Activated naive CD8-positive, alpha-beta T cell (primary cell): ENCODE results near the gene FUCA2.

Source experiments
- H3K27ac Mint-ChIP-seq: one replicate; pipeline ENCODE4 v1.8.0; 2021; ENCODE audit warnings: mixed read lengths
- H3K27me3 Mint-ChIP-seq: one replicate; pipeline ENCODE4 v1.8.0; 2021; ENCODE audit warnings: mixed read lengths
- H3K36me3 Mint-ChIP-seq: one replicate; pipeline ENCODE4 v1.8.0; 2021; ENCODE audit warnings: mixed read lengths
- H3K4me1 Mint-ChIP-seq: one replicate; pipeline ENCODE4 v1.8.0; 2021; ENCODE audit warnings: low read depth, mixed read lengths
- H3K4me3 Mint-ChIP-seq: one replicate; pipeline ENCODE4 v1.8.0; 2021; ENCODE audit warnings: mild to moderate bottlenecking, mixed read lengths
- H3K9me3 Mint-ChIP-seq: one replicate; pipeline ENCODE4 v1.8.0; 2021; ENCODE audit warnings: low read depth, mixed read lengths

The FUCA2 gene

GRCh38 chr6:143543435-143543834 is 31.9 kb upstream of the FUCA2 start:
- H3K4me3 Mint-ChIP-seq, result no peak overlapping the region
- H3K4me1 Mint-ChIP-seq, result peaks cover 33% of the 10 kb centered on the region
- H3K27me3 Mint-ChIP-seq, result no peaks in the 10 kb centered on the region
- no peaks in the 10 kb centered on the region for H3K9me3 Mint-ChIP-seq
- no peak overlapping the region for H3K27ac Mint-ChIP-seq
- peaks cover 3% of the 10 kb centered on the region for H3K36me3 Mint-ChIP-seq

DNA sequence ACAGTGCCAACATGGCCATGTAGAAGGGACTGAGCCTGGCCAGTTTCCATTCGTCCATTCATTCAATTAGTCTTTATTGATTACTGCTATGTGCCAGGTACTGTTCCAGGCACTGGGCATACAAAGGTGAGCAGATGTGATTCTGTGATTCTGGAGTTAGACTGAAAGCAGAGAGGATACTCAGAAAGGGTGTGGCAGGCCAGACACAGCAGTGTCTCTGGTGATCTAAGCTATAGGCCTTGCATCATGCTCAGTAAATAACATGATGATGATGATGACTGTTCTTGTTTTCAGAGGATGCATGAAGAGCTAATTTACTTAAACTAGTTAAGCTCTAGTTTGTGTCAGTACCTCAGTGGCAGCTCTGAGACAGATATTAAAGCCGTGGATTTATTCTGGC is 31.4 kb upstream of the FUCA2 start:
- Mint-ChIP-seq H3K4me1 (peaks cover 38% of the 10 kb centered on the region), H3K4me3 (no peak overlapping the region), H3K36me3 (peaks cover 3% of the 10 kb centered on the region), H3K27me3 (no peaks in the 10 kb centered on the region), H3K27ac (no peak overlapping the region), H3K9me3 (no peaks in the 10 kb centered on the region)

DNA sequence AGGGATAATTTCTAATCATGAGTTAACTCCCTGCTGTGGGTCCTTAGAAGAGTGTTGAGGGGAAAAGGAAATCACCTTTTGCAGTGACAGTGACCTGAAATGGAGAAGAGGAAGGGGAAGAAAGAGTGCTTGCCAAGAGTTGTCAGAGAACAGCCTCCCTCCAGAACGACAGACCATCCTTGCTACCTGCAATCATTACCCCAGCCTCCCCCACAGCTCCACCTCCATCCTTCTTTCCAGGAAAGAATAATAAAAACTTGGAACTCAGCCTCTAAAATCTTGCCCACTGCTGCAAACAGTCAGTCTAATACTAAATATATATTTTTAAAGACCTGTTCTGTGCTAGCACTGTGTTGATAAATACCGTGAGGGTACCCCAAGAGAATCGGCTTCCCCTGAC is 28.7 kb upstream of the FUCA2 start:
- Mint-ChIP-seq H3K27ac (no peak overlapping the region), H3K4me3 (no peak overlapping the region), H3K36me3 (no peaks in the 10 kb centered on the region), H3K27me3 (peaks cover 2% of the 10 kb centered on the region), H3K9me3 (no peaks in the 10 kb centered on the region), H3K4me1 (peaks cover 28% of the 10 kb centered on the region)

DNA sequence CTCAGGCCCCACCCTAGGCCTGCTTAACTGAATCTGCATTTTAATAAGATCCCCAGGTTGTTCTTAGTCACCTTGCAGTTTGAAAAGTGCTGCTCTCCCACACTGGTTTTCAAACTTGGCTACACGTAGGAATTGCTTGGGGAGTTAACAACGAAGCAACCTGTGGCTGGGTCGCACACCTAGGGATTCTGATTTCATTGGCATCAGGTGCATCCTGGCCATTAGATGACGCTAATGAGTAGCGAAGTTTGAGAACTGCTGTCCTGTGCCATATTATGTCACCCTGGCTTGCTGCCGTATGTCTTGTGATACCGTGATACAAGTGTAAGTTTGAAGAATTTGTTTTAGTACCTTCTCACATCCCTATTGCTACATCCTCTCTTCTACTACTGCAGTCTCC is 28.2 kb upstream of the FUCA2 start:
- H3K27ac Mint-ChIP-seq, result no peak overlapping the region
- H3K4me3 Mint-ChIP-seq, result no peak overlapping the region
- no peaks in the 10 kb centered on the region for H3K36me3 Mint-ChIP-seq
- peaks cover 26% of the 10 kb centered on the region for H3K4me1 Mint-ChIP-seq
- no peaks in the 10 kb centered on the region for H3K9me3 Mint-ChIP-seq
- H3K27me3 Mint-ChIP-seq, result peaks cover 2% of the 10 kb centered on the region

GRCh38 chr6:143539106-143539505 is 27.6 kb upstream of the FUCA2 start:
- H3K4me1 Mint-ChIP-seq, result peaks cover 22% of the 10 kb centered on the region
- H3K4me3 Mint-ChIP-seq, result peak overlapping the region; percentile 80
- peak overlapping the region; percentile 16 for H3K27ac Mint-ChIP-seq
- no peaks in the 10 kb centered on the region for H3K36me3 Mint-ChIP-seq
- peaks cover 2% of the 10 kb centered on the region for H3K27me3 Mint-ChIP-seq
- H3K9me3 Mint-ChIP-seq, result no peaks in the 10 kb centered on the region

- H3K4me3 Mint-ChIP-seq, result peak overlapping the region; percentile 80
- no peaks in the 10 kb centered on the region for H3K36me3 Mint-ChIP-seq
- peaks cover 2% of the 10 kb centered on the region for H3K27me3 Mint-ChIP-seq
- H3K4me1 Mint-ChIP-seq, result peaks cover 18% of the 10 kb centered on the region
- no peaks in the 10 kb centered on the region for H3K9me3 Mint-ChIP-seq
- H3K27ac Mint-ChIP-seq, result no peak overlapping the region
These were observed 26.9 kb upstream of the FUCA2 start for GRCh38 chr6:143538374-143538773.

DNA sequence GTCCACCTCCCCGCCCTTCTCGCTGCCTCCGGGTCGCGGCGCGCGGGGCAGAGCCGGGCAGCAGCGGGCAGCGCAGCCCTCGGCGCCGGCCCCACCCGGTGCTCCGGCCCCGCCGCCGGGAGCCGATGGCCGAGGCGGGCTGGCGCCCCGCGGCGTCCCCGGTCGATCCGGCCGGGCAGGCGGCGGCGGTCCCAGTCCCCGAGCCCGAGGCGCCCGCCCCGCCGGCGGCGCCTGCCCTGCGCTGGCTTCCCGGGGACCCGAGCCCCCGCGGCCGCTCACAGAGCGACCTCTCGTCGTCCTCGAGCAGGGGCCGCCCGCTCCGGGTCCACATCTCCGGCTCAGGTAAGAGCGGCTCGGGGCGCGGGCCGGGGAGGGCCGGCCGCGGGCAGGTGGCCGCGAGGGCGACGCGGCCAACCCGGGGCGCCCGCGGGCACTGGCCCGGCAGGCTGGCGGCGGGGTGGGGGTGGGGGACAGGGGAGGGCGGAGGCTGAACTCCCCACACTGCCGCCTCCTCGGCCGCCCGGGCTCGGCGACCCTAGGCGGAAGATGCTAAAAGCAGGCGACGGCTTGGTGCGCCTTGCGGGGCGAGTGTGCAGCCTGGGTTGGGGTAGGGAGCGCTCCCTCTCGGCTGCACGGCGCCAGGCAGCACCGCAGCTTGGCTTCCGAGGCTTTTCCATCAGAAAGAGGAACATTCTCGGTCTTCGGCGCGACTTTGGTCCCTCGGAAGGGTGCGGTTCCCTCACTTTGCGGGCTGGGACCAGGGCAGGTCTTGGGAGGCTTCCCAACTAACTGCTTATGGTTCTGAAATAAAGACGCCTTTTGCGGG is 25.6 kb upstream of the FUCA2 start:
- H3K9me3 Mint-ChIP-seq, result no peaks in the 10 kb centered on the region
- peaks cover 17% of the 10 kb centered on the region for H3K4me1 Mint-ChIP-seq
- peak overlapping the region; percentile 80 for H3K4me3 Mint-ChIP-seq
- no peaks in the 10 kb centered on the region for H3K36me3 Mint-ChIP-seq
- H3K27me3 Mint-ChIP-seq, result peaks cover 2% of the 10 kb centered on the region
- peak overlapping the region; percentile 10 for H3K27ac Mint-ChIP-seq

GRCh38 chr6:143536461-143536865 is 24.9 kb upstream of the FUCA2 start:
- Mint-ChIP-seq H3K27ac (peak overlapping the region; percentile 41), H3K27me3 (peaks cover 2% of the 10 kb centered on the region), H3K36me3 (no peaks in the 10 kb centered on the region), H3K4me3 (peak overlapping the region; percentile 86), H3K4me1 (peaks cover 17% of the 10 kb centered on the region), H3K9me3 (no peaks in the 10 kb centered on the region)

GRCh38 chr6:143535189-143535614 is 23.7 kb upstream of the FUCA2 start:
- H3K27me3 Mint-ChIP-seq, result peaks cover 2% of the 10 kb centered on the region
- peak overlapping the region; percentile 86 for H3K4me3 Mint-ChIP-seq
- no peak overlapping the region for H3K27ac Mint-ChIP-seq
- H3K4me1 Mint-ChIP-seq, result peaks cover 13% of the 10 kb centered on the region
- no peaks in the 10 kb centered on the region for H3K36me3 Mint-ChIP-seq
- H3K9me3 Mint-ChIP-seq, result no peaks in the 10 kb centered on the region

DNA sequence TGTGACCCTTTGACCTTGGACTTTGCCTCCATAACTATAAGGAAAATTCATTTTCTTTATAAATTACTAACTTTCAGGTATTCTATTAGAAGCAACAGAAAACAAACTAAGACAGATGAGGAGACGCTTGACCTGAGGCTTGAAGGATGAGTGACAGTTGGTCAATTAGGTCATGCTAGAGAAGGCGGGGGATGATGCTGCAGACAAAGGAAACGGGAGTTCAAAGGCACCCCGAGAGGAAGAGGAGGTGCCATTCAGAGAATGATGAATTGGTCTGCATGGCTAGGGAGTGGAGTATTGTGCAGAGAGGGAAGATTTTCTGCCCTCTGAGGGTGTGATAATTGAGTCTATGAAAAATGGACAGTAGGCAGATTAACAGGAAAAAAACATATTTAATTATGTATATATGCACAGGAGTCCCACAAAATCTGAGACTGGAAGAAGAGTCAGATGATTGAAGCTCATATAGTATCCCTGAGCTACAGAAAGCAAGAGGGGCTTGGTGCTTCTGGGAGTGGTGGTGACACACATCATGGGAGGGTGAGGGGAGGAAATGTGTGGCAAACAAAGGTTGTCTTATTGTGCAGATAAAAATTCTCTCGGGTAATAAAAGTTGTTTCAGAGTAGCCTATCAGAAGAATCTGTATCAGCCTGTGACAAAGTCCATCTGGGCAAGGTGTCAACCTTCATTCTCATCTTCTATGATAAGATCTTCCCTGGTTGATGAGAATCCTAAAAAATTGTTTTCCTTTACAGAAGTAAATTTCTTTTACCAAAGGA is 20.4 kb upstream of the FUCA2 start:
- no peak overlapping the region for H3K4me3 Mint-ChIP-seq
- H3K4me1 Mint-ChIP-seq, result peaks cover 18% of the 10 kb centered on the region
- H3K27me3 Mint-ChIP-seq, result peaks cover 2% of the 10 kb centered on the region
- H3K9me3 Mint-ChIP-seq, result no peaks in the 10 kb centered on the region
- H3K27ac Mint-ChIP-seq, result no peak overlapping the region
- H3K36me3 Mint-ChIP-seq, result no peaks in the 10 kb centered on the region

- no peaks in the 10 kb centered on the region for H3K36me3 Mint-ChIP-seq
- H3K4me3 Mint-ChIP-seq, result no peak overlapping the region
- peaks cover 12% of the 10 kb centered on the region for H3K4me1 Mint-ChIP-seq
- H3K27me3 Mint-ChIP-seq, result no peaks in the 10 kb centered on the region
- no peaks in the 10 kb centered on the region for H3K9me3 Mint-ChIP-seq
- no peak overlapping the region for H3K27ac Mint-ChIP-seq
These were observed 17.6 kb upstream of the FUCA2 start for GRCh38 chr6:143529095-143529494.

DNA sequence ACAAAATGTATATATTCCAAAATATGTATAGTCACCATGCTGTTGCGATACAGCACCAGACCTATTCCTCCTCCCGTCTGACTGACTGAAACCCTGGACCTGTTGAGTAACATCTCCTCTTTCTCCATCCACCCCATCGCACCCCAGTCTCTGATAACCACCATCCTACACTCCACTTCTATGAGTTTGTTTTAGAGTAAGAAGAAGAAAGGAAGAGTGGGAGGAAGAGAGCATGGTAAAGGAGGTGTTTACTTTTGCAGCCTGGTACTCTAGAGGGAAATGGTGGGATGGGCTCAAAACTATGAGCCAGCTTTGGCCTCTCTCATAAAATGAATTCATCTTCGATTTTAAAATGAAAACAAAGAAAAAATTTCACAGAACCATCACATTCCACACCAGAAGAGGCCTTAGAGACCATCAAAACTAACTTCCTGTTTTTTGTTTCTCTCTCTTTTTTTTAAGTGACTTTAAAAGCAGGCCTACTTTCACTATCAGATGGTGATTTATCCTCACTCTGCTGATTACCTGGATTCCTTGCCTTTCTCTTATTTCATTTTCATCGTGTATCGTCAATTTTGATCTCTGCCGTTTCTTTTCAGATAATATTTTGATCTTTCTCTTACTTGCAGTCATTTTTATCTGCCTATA is 16.8 kb upstream of the FUCA2 start:
- no peaks in the 10 kb centered on the region for H3K27me3 Mint-ChIP-seq
- H3K9me3 Mint-ChIP-seq, result no peaks in the 10 kb centered on the region
- H3K27ac Mint-ChIP-seq, result peak overlapping the region; percentile 70
- H3K4me1 Mint-ChIP-seq, result peaks cover 12% of the 10 kb centered on the region
- no peaks in the 10 kb centered on the region for H3K36me3 Mint-ChIP-seq
- H3K4me3 Mint-ChIP-seq, result peak overlapping the region; percentile 1

DNA sequence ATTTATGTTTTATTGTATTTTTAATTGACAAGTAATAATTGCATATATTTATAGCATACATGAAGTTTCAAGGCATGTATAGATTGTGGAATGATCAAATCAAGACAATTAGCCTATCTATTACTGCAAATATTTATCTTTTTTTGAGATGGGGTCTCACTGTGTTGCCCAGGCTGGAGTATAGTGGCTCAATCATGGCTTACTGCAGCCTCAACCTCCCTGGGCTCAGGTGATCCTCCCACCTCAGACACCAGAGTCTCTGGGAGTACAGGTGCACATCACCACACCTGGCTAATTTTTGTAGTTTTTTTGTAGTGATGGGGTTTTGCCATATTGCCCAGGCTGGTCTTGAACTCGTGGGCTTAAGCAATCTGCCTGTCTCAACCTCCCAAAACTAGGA is 16.2 kb upstream of the FUCA2 start:
- Mint-ChIP-seq H3K4me1 (peaks cover 12% of the 10 kb centered on the region), H3K36me3 (no peaks in the 10 kb centered on the region), H3K27me3 (no peaks in the 10 kb centered on the region), H3K9me3 (no peaks in the 10 kb centered on the region), H3K4me3 (no peak overlapping the region), H3K27ac (peak overlapping the region; percentile 25)

DNA sequence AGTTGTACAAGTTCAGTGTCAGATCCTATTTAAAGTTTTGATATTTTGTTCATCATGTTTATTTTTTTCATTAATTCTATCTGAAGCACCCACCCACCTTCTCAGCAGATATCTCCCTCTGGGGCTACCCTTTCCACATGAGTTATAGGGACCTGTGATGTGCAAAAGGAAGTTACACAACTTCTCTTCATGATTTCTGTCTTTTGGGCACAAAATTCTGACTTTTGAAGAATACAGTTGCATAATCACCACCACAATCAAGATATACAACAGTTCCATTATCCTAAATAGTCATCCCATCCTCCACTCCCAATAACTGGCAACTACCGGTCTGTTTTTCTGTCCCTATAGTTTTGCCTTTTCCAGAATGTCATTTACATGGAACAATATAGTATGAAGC is 13.8 kb upstream of the FUCA2 start:
- H3K4me1 Mint-ChIP-seq, result peaks cover 12% of the 10 kb centered on the region
- no peaks in the 10 kb centered on the region for H3K9me3 Mint-ChIP-seq
- no peaks in the 10 kb centered on the region for H3K27me3 Mint-ChIP-seq
- H3K27ac Mint-ChIP-seq, result no peak overlapping the region
- no peak overlapping the region for H3K4me3 Mint-ChIP-seq
- H3K36me3 Mint-ChIP-seq, result no peaks in the 10 kb centered on the region

GRCh38 chr6:143522039-143522600 is 10.6 kb upstream of the FUCA2 start:
- H3K9me3 Mint-ChIP-seq, result no peaks in the 10 kb centered on the region
- H3K4me3 Mint-ChIP-seq, result no peak overlapping the region
- no peak overlapping the region for H3K27ac Mint-ChIP-seq
- H3K4me1 Mint-ChIP-seq, result no peaks in the 10 kb centered on the region
- H3K36me3 Mint-ChIP-seq, result no peaks in the 10 kb centered on the region
- H3K27me3 Mint-ChIP-seq, result no peaks in the 10 kb centered on the region
